HG03139 (cell line): ENCODE results near the gene ANKIB1.

ENCODE experiments used
- ATAC-seq: cut with Tn5 transposase; IDR thresholded peaks from one replicate; pipeline ENCODE4 v1.9.1; 2021; ENCODE audit not compliant: unreplicated experiment

The ANKIB1 gene

GRCh38 chr7:92266415-92267241 is 20.9 kb downstream of the ANKIB1 start:
- ATAC-seq = no peak

- ATAC-seq = no peak
Measured at GRCh38 chr7:92268921-92269320, 23.1 kb downstream of the ANKIB1 start.

DNA sequence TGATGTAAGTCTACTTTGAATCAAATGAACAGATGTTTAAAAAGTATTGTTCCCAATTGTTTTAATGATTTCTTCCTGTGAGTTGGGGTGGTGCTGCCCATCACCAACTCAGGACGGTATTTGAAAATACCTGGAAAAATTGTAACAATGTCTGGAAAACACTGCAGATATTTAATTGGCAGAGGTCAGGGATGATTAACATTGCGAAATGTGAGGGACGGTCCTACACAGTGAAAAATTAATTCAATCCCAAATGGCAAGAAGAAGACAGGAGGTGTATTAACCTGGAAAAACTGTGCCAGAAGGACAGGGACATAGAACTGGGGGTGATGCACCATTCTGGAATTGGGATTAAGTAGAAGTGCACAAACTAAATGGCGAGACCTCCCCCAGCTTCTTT is 29.6 kb downstream of the ANKIB1 start:
- no peak for ATAC-seq

- ATAC-seq = peak; percentile 62
Measured at GRCh38 chr7:92276460-92276864, 30.7 kb downstream of the ANKIB1 start.

GRCh38 chr7:92279396-92280031 is 33.7 kb downstream of the ANKIB1 start:
- ATAC-seq = no peak

- ATAC-seq = no peak
Measured at GRCh38 chr7:92281031-92281430, 35.3 kb downstream of the ANKIB1 start.

GRCh38 chr7:92282221-92282814 is 36.5 kb downstream of the ANKIB1 start:
- no peak for ATAC-seq

DNA sequence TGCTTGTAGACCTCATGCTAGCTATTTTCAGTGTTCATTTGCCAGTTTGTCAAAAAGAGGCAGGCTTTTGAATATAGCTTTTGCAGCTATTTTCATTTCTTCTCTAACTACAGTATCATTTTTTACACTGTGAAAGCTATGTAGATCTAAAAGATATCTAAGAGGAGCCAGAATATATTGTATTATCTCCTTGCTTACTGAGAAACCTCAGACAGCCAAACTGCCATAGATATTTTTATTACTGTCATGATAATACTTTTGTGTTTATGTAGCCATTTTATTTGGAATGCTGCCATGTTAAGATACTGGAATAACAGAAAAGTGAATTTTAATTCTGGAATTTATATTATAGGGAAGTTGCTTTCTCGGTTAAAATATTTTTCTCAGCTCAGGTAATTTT is 37.2 kb downstream of the ANKIB1 start:
- no peak for ATAC-seq

- ATAC-seq = no peak
Measured at GRCh38 chr7:92289321-92289720, 43.5 kb downstream of the ANKIB1 start.

DNA sequence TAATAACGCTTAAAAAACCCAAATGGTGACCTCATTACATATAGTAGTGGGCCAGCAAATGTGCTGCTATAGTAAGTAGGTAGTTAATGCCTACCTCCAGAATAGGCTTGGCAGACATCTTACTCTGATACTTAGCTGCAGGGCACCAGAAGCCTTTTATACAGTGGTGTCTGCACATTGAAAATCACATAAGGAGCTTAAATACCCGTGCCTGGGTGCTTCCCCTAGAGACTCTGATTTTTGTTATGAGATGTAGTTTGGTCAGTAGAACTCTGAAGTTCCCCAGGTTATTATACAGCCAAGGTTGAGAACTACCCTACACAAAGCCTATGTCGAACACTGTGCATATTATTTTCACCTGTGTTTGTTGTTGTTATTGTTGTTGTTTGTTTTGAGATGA is 47.2 kb downstream of the ANKIB1 start:
- no peak for ATAC-seq

DNA sequence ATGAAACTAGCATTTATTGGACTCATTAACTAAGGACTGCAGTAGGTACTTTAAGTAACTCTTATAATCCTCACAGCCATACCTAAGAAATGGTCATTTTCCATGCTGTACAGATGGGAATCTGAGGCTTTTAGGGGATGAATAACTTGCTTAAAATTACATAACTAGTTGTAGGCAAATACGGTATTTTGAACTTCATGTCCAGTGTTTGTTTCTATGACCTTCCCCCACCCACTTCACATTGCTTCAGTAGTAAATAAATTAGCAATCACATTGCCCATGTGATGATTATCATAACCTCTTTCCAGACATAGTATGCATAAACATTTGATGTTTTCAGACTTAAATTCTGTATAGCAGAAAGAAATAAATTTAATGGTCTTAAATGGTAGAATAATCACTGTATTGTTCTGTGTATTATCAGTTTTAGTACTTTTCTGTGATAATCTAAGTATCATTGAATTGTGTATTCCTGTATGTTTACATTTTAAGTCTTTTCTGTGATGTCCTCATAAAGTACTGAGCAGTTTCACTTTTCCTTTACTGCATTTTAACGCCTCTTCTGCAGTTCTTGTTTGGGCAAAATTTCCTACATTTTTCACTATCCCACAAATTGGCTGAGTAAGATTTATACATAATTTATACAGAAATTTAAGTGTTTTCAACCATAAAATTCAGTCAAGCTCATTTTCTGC is 48.3 kb downstream of the ANKIB1 start:
- ATAC-seq = no peak

- ATAC-seq = no peak
Measured at GRCh38 chr7:92295391-92295790, 49.6 kb downstream of the ANKIB1 start.

- ATAC-seq = no peak
Measured at GRCh38 chr7:92296235-92296634, 50.5 kb downstream of the ANKIB1 start.

GRCh38 chr7:92296880-92297445 is 51.2 kb downstream of the ANKIB1 start:
- ATAC-seq = no peak

- no peak for ATAC-seq
Measured at GRCh38 chr7:92297736-92298135, 52.0 kb downstream of the ANKIB1 start.

DNA sequence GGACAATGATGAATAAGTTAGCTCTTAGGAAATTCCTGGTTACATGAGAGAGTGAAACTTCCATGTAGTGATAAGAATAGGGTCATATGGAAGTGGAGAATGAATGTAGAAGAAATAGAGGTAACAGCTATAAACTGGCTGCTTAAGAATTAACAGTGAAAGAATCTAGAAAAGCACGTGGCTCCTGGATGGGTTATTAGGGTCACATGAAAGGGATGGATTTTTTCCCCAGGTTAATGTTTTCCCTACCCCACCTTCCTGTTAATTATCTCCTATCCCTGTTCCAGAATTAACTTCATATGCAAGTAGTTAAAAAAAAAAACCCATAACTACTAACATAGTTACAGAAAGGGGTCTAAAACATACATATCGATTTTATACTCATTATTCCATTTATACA is 58.0 kb downstream of the ANKIB1 start:
- ATAC-seq = no peak

GRCh38 chr7:92304406-92304893 is 58.7 kb downstream of the ANKIB1 start:
- ATAC-seq = no peak

- no peak for ATAC-seq
Measured at GRCh38 chr7:92306153-92306552, 60.4 kb downstream of the ANKIB1 start.

DNA sequence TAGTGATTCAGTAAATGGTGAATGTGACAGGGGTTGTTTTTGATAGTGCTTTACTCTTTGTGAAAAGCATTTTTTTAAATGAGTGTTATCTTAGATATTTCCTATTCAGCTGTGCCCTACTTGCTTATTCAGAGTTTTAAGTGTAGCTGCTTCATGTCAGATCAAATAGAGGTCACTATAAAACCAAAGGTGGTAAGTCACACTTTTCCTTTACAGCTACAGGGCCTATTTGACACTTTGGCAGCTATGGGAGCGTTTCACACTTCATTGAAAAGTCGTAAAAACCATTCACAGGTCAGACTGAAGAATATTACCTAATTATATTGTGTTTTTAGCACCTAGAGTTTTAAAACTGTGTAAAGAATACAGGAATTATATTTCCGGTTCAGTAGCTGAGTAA is 67.3 kb downstream of the ANKIB1 start:
- no peak for ATAC-seq

DNA sequence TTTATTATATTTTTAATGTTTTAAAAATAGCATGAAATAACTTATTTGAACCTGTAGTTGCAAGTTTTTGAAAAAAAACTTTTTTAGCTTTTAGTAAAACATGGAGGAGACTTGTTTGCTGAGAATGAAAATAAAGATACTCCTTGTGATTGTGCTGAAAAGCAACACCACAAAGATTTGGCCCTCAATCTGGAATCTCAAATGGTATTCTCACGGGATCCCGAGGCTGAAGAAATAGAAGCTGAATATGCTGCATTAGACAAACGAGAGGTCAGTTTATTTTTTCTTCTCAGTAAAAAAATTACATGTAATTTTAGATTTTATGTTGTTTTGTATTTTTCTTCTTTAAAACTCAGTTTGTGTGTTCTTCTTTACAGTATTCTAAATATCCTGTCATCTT is 73.5 kb downstream of the ANKIB1 start:
- ATAC-seq = no peak

GRCh38 chr7:92325173-92325572 is 79.4 kb downstream of the ANKIB1 start:
- ATAC-seq = no peak
